SU-DHL-6 (cell line): ENCODE results near the gene GNRHR.

Experiments
- H2AFZ ChIP-seq: fragments of 200-600 bp; sonication (generic); 2 replicates; pipeline ENCODE4 v1.6.1; 2014; ENCODE audit warnings: low read depth, mild to moderate bottlenecking, moderate library complexity, mixed read lengths, antibody characterized with exemption, low read length; ENCODE audit not compliant: severe bottlenecking
- H3F3A ChIP-seq: fragments of 200-600 bp; shearing (Covaris generic); 2 replicates; pipeline ENCODE4 v1.6.0; 2016; ENCODE audit warnings: antibody characterized with exemption, mild to moderate bottlenecking; ENCODE audit not compliant: insufficient read depth
- H3K27ac ChIP-seq: fragments of 200-600 bp; sonication (generic); 2 replicates; pipeline ENCODE4 v1.5.1; 2016; ENCODE audit warnings: low read depth, mild to moderate bottlenecking, low read length, moderate library complexity, mixed read lengths
- H3K27me3 ChIP-seq: fragments of 200-600 bp; sonication (generic), shearing (Covaris generic); 2 replicates; pipeline ENCODE4 v1.6.0; 2014; ENCODE audit warnings: mild to moderate bottlenecking, low read length
- H3K36me3 ChIP-seq: fragments of 200-600 bp; sonication (generic); 2 replicates; pipeline ENCODE4 v1.6.1; 2014; ENCODE audit warnings: mild to moderate bottlenecking, low read length, mixed read lengths
- H3K4me2 ChIP-seq: fragments of 300-600, 200-600 bp; shearing (Covaris generic), sonication (generic); 2 replicates; pipeline ENCODE4 v1.6.0; 2014; ENCODE audit warnings: low read length, low read depth, mild to moderate bottlenecking; ENCODE audit not compliant: poor library complexity, severe bottlenecking
- H3K4me3 ChIP-seq: fragments of 200-600 bp; sonication (generic); 2 replicates; pipeline ENCODE4 v1.5.1; 2014; ENCODE audit warnings: antibody characterized with exemption, low read length, mild to moderate bottlenecking, mixed read lengths; ENCODE audit not compliant: insufficient read depth, poor library complexity, severe bottlenecking
- H3K79me2 ChIP-seq: fragments of 200-600 bp; sonication (generic); 2 replicates; pipeline ENCODE4 v1.6.1; 2014; ENCODE audit warnings: mild to moderate bottlenecking, low read length, moderate library complexity; ENCODE audit not compliant: insufficient read depth
- H3K9ac ChIP-seq: fragments of 200-600 bp; sonication (generic); 2 replicates; pipeline ENCODE4 v1.7.0; 2014; ENCODE audit warnings: mild to moderate bottlenecking, low read length
- H3K9me2 ChIP-seq: fragments of 200-600 bp; sonication (generic); replicated peaks from 2 replicates; pipeline ENCODE4 v1.6.1; 2014; ENCODE audit warnings: low read length; ENCODE audit not compliant: insufficient read depth
- H3K9me3 ChIP-seq: fragments of 200-600 bp; sonication (generic); 2 replicates; pipeline ENCODE4 v1.6.1; 2014; ENCODE audit warnings: low read length, mixed read lengths; ENCODE audit not compliant: insufficient read depth
- H4K20me1 ChIP-seq: fragments of 200-600 bp; sonication (generic); 2 replicates; pipeline ENCODE4 v1.6.1; 2014; ENCODE audit warnings: low read depth, mild to moderate bottlenecking, antibody characterized with exemption, low read length, moderate library complexity, mixed read lengths
- EZH2phosphoT487 ChIP-seq: fragments of 200-600 bp; sonication (generic), shearing (Covaris generic); conservative IDR thresholded peaks from 2 replicates; pipeline ENCODE4 v1.6.1; 2018; ENCODE audit warnings: mild to moderate bottlenecking, antibody characterized with exemption, low read length, moderate library complexity, mixed read lengths
- TF ChIP-seq, protein P1 (sequence below): fragments of 200-600 bp; sonication (generic); IDR thresholded peaks from one replicate; pipeline ENCODE4 v1.5.1; 2017; ENCODE audit warnings: antibody characterized with exemption, mild to moderate bottlenecking, low read length, moderate library complexity; ENCODE audit not compliant: insufficient read depth, poor library complexity, severe bottlenecking

GNRHR gene

DNA sequence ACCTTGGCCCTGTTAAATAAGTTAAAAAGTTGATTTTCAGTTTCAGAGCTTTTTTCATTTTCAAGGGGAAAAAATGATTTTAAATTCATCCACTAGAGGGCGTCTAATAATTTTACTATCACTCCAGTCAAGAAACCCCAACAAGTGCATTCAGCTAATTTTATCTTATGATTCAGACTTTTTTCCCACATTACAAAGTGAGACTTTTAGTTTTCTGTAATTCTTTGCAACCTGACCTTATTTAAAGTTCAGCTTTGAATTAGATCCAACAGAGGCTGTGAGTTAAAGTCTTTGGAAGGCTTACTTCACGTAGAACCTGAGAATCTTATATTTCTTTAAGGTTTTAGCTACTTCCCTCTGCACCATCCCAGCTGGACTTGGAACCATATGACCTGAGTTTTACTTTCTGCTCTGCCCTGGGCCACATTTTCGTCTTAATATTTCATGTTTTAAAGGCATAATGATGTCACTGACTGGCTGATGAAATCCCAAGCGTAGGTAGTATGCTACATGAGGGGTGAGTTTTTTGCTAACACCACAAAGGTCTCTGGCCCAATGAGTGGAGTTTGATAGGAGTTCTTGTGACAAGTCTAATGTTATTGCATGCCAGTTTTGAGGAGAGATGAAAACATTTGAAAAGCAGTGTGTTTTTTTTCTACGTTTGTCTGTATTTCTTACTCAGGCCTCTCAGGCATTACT lies 7.2 kb downstream of the GNRHR start:
- TF ChIP-seq, protein P1, sequence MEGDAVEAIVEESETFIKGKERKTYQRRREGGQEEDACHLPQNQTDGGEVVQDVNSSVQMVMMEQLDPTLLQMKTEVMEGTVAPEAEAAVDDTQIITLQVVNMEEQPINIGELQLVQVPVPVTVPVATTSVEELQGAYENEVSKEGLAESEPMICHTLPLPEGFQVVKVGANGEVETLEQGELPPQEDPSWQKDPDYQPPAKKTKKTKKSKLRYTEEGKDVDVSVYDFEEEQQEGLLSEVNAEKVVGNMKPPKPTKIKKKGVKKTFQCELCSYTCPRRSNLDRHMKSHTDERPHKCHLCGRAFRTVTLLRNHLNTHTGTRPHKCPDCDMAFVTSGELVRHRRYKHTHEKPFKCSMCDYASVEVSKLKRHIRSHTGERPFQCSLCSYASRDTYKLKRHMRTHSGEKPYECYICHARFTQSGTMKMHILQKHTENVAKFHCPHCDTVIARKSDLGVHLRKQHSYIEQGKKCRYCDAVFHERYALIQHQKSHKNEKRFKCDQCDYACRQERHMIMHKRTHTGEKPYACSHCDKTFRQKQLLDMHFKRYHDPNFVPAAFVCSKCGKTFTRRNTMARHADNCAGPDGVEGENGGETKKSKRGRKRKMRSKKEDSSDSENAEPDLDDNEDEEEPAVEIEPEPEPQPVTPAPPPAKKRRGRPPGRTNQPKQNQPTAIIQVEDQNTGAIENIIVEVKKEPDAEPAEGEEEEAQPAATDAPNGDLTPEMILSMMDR, result no peak
- TF ChIP-seq EZH2phosphoT487, result no peak
- H3F3A ChIP-seq, result no peaks in the 10 kb centered on the region
- no peaks in the 10 kb centered on the region for H3K9me3 ChIP-seq
- H3K9ac ChIP-seq, result no peak overlapping the region
- H3K4me2 ChIP-seq, result no peak overlapping the region
- H3K27ac ChIP-seq, result no peak overlapping the region
- H2AFZ ChIP-seq, result no peak overlapping the region
- no peaks in the 10 kb centered on the region for H3K79me2 ChIP-seq
- no peak overlapping the region for H3K4me3 ChIP-seq
- no peaks in the 10 kb centered on the region for H3K9me2 ChIP-seq
- no peaks in the 10 kb centered on the region for H3K27me3 ChIP-seq
- H4K20me1 ChIP-seq, result no peaks in the 10 kb centered on the region
- H3K36me3 ChIP-seq, result no peaks in the 10 kb centered on the region

GRCh38 chr4:67744561-67745283 lies 9.5 kb downstream of the GNRHR start:
- no peak for TF ChIP-seq EZH2phosphoT487
- TF ChIP-seq, protein P1, result no peak
- no peak overlapping the region for H3K4me3 ChIP-seq
- no peaks in the 10 kb centered on the region for H3K9me2 ChIP-seq
- no peaks in the 10 kb centered on the region for H3K79me2 ChIP-seq
- no peaks in the 10 kb centered on the region for H4K20me1 ChIP-seq
- no peak overlapping the region for H3K9ac ChIP-seq
- no peak overlapping the region for H3K4me2 ChIP-seq
- no peaks in the 10 kb centered on the region for H3F3A ChIP-seq
- no peak overlapping the region for H2AFZ ChIP-seq
- H3K27me3 ChIP-seq, result no peaks in the 10 kb centered on the region
- no peaks in the 10 kb centered on the region for H3K36me3 ChIP-seq
- H3K27ac ChIP-seq, result no peak overlapping the region
- H3K9me3 ChIP-seq, result no peaks in the 10 kb centered on the region

DNA sequence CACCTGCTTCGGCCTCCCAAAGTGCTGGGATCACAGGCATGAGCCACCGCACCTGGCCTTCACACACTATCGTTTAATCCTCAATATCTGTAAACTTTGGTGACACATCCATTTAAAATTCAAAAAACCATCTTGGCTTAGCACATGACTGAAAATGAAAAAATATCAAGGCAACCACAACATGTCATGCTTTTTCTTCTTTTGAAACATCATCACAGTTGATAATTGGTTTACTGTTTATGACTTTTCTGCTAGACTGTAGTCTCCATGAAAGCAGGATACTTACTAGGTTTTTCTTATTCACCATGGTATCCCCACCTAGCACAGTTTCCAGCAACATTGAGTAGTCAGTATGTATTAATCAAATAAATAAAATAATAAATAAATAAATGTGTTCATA lies 11.0 kb downstream of the GNRHR start:
- Histone ChIP-seq H3K27me3 (no peaks in the 10 kb centered on the region), H3F3A (no peaks in the 10 kb centered on the region), H3K27ac (no peak overlapping the region), H3K79me2 (no peaks in the 10 kb centered on the region), H3K9ac (no peak overlapping the region), H3K9me2 (no peaks in the 10 kb centered on the region), H3K4me2 (no peak overlapping the region), H4K20me1 (no peaks in the 10 kb centered on the region), H3K36me3 (no peaks in the 10 kb centered on the region), H3K4me3 (no peak overlapping the region), H2AFZ (no peak overlapping the region), H3K9me3 (no peaks in the 10 kb centered on the region)
- TF ChIP-seq EZH2phosphoT487, result no peak
- TF ChIP-seq, protein P1, result no peak
